Smooth muscle cell of the brain vasculature (primary cell): ENCODE data around the gene MPST.
"Not testable (repeated sequence)": the region's sequence is repeated elsewhere in the genome, so short reads cannot be mapped to it uniquely, and the experiment has no call there.

Source experiments
- DNase-seq: peaks from one replicate; pipeline ENCODE4 v3.0.0-alpha.2; 2012; ENCODE audit warnings: low read depth, low spot score

The MPST gene

GRCh38 chr22:37019309-37020191 lies at the start of gene MPST, which contains the start of gene TST:
Gene MPST (plus strand): TSS chr22:37019742. CDS start chr22:37019837, 95 bp downstream.
Gene TST (minus strand): TSS chr22:37019447. CDS start chr22:37018732, 715 bp downstream.
- DNase-seq, result no peak

DNA sequence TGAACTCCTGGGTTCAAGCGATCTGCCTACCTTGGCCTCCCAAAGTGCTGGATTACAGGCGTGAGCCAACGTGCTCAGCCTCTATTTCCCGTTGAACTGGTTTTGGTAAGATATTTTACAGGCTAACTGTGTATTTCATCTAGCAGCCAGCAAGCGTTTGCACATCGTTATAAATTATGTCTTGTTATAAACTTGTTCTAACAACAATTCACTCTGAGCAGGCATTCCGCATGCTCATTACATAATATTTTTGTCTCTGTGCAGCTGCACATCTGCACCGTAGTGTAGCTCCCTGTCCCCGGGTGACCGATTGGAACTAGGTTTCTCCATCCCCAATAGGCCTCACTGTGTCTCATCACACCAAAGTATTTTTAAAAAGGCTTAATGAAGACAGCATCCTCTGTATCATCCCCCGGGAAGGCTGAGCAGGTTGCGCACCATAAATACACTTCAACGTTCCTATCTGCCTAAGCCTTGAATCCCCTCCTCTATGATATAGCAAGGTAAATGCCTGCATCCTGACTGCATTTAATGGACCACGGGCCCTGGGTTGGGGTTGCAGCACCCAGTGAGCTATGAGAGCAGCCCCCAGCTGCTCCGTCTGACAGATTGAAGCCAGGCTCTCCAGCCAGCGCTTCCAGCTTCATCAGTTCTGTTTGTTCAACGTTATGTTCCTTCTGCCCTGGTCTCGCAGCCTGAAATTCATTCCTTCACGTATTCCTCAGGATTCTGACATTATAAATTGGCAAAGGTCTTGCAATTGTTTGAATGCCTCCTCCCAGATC lies 48.0 kb upstream of the MPST start:
- no peak for DNase-seq

DNA sequence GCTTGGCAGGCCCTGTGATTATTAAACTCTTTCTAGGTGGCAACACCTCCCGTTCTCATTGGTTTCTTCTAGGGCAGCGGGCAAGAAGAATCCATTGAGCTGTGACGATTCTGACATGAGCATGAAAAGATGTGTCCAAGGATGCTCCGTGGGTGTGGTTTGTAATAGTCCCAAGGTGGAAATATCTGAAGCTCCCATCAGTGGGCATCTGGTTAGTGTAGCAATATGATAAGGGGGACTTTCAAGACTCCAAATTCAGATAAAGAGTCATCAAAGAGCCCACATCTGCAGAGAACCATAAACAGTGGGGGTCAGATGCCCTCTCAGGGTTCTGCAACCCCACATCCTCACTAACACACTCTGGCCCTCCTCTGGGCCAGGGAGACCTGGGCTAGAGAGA lies 42.9 kb upstream of the MPST start:
- no peak for DNase-seq

DNA sequence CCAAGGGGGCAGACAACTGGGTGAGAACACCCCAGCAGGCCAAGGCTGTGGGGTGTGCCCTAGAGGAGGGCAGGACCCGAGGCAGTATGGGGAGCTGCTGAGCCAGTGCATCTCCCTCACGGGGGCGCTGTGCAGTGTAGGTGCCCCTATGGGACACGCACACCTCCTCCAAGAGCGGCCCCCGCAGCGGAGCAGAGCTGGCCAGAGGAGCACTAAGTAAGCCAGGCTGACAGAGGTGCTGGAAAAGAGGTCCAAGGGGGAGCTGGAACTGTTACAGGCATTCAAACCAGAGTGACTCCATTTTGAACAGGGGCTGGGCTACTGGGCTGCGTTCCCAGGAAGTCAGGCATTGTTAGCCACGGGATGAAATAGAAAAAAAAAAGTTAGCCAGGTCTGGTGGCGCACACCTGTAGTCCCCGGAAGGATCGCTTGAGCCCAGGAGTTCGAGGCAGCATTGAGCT lies 42.1 kb upstream of the MPST start:
- no peak for DNase-seq

DNA sequence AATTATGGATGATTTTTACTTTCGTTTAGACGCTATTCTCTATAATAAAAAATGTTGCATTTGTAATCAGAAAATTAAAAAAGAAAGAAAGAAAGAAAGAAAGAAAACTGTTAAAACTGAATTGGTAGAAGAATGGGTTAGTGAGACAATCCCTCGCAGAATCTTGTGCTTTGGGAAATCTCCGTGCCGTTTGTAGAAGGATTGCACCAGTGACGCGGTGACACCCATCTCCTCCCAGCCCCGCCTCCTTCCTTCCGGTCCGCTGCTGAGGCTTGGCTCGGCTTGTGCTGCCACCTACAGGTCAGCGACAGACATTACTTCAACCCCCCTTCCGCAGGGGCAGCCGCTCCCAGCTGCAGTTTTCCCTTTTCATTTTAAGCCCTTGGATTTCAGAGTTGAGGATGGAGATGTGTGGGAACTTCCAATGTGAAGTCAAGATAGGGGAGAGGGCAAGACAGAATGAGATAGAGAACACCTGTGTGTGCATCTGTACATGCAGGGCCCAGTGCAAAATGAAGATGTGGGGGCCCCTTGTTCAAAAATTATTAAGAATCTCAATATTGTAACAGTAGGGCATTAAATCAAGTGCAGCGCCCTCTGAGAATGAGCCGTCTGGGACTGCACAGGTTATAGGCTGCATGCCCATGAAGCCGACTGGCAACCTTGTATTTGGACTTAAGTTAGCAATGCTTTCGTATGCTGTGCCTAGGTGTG lies 41.4 kb upstream of the MPST start:
- DNase-seq, result peak; percentile 36

GRCh38 chr22:36979016-36979910 lies 40.3 kb upstream of the MPST start:
- no peak for DNase-seq

DNA sequence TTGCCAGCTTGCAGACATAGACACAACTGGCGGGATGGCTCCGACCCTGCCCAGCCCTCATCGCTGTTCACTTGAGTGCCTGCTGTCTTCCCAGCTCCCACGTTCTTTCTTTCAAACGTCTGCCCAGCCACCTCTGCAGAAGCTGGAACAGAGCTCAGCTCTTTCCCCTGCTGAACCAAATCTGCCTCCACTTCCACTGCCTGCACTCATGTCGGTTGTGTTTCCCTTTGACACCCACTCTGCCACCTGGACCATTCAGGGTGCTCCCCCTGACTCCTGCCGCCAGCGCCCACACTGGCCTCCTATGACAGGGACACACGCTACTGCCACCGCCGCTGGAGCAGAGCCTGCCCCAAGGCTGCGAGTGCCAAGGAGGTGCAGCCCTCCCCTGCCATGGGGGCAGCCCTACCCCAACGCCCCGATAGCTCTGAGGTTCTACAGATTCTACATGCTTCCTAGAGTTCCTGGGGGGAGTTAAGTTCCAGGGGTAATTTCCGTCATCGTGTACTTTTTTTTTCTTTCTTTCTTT lies 38.2 kb upstream of the MPST start:
- DNase-seq, result no peak

- no peak for DNase-seq
These were observed 37.4 kb upstream of the MPST start for GRCh38 chr22:36982136-36982535.

DNA sequence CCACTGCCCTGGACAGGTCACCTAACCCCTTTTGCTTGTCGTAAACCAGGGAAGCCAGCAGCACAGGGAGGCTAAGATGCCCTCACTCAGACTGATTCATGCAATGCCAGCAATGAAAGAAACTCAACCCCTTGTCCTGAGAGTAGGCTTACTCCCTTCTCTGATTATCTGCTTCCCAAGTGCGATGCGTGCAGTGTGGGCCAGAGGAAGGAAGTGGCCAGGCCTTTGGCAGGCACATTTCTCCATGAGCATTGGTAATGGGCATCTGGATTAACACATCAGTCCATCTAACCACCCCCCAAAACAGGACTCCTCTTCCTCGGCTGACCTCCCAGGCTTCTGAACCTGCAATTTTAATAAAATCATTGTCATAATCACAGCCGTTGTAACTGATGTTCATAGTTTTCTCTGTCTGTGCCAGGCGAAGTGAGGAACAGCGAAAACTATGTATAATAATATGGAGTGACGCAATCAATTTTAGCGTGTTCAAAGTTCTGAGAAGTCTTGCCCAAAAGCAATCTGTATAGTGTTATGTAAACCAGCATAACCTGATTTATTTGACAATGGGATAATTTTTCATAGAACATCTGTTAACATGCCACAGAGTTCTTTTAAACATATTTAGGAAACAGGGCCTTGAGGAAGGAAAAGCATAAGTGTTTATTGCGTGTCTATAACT lies 34.2 kb upstream of the MPST start:
- no peak for DNase-seq

DNA sequence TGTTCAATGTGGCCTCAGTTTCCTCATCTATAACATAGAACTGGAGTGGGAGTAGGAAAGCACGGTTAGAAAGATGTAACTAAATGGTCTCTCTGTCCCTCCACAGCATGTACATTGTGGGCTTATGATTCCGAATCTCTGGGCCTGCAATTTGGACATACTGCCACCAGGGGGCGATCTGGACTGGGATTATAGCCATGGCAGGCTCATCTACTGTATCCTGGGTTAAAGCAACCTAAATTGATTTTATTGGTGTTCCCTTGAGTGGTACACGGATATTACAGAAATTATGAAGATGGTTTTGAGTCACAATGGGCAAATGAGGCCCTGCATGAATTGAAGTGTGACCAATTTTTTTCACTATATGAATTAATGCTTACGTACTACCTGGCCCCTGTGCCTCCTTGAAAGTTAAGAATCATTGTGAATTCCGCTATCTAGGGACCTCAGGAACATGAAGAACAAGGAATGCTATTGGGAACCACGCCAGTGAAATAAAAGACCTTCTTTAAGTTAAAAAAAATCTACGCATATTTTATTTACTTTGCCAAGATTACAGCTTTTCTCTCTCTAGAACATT lies 33.2 kb upstream of the MPST start:
- no peak for DNase-seq

GRCh38 chr22:36988075-36988832 lies 31.3 kb upstream of the MPST start:
- DNase-seq, result no peak

DNA sequence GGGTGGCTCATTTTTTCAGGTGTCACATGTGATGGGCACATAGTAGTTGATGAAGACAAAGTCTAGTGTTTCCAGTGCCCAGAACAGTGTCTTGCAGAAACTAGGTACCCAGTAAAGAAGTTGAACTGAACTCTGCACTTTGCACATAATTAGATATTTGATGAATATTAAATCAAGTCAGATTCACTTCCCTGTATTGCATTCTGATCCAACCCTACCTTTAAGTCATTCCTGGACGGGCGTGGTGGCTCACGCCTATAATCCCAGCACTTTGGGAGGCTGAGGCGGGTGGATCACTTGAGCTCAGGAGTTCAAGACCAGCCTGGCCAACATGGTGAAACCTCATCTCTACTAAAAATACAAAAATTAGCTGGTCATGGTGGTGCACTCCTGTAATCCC lies 30.5 kb upstream of the MPST start:
- DNase-seq, result not testable (repeated sequence)

DNA sequence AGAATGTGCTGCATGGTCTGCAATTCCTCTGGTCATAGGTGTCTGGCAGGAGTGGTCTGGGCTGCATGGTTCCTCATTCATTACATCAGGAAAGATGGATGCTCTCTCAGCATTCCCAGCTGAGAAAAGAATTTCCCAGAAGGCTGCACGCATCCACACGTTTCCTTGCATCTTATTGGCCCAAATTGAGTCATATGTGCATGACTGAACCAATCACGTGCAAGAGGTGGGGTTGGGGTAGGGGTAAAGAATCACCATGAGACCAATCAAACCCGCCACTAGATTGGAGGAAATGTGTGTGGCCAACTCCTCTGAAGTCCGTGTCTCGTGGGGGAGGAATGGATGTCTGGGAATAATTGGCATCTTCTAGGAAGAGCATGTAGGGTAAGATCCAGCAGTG lies 29.1 kb upstream of the MPST start:
- DNase-seq, result no peak

DNA sequence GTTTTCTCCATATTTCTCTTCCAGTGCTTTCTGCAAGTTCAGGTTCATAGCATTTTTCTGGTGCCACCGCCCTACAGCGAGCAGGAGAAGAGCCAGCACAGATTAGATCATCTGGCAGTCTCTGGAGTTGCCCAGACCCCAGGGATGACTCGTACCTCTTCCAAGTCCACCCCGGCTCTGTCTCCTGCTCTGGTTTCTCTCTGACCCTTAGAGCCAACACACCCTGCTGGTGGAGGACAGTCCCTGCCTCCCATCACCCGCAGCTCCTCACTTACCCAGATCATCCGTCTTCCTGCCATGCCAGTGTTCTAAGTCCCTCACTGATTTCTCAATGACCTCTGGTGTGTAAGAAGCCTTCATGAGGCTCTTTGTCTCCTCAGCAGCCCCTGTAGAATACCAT lies 28.3 kb upstream of the MPST start:
- DNase-seq, result no peak

GRCh38 chr22:36997746-36998145 lies 21.8 kb upstream of the MPST start:
- DNase-seq, result no peak

DNA sequence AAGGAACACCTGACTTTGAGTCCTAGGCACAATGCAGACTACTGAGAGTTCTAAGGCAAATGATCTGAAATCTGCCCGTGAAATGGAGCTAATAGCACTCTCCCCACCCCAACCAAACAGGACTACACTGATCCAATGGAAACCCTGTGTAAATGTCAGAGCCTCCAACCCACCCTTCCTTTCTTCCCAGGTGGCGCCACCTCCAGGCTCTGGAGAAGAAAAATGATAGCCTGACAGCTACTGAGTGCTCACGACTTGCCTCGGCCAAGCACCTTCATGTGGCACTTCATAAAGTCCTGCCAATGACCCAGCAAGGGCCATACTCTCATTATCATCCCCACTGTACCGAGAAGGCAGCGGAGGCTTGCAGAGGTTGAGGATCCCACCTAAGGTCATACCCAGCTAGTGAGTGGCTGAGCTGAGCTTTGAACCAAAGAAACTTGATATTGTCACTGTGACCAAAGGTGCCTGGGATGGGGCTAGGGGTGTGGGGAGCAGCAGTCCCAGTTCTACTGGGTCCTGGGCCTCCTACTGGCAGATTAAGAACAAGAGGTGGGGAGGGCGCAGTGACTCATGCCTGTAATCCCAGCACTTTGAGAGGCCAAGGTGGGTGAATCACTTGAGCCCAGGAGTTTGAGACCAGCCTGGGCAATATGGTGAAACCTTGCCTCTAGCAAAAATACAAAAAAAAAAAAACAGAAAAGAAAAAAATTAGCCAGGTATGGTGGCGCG lies 20.8 kb upstream of the MPST start:
- no peak for DNase-seq

- no peak for DNase-seq
These were observed 20.1 kb upstream of the MPST start for GRCh38 chr22:36999463-36999862.
